GM12878 (cell line): ENCODE results near the gene MRPL16. TPM values are rescaled to one million over a fixed set of nuclear protein-coding genes. Genes with fewer than 3 reads are reported as not detected.

Experiments used
- ATAC-seq: fragments of 200-7000 bp; cut with Tn5 transposase; 3 replicates; pipeline ENCODE4 v1.9.1; 2020; ENCODE audit warnings: mild to moderate bottlenecking, moderate library complexity
- BruUV-seq: library from RNA; stranded (reverse); fragments of 400-500 nt; replicated peaks from 2 replicates; lab custom pipeline; 2021; lab: Mats Ljungman, UMichigan
- CTCF ChIA-PET: fragments of 300-600 bp; sonication (Branson Sonifier 250); formaldehyde crosslinking; extraction: SDS; loops from one replicate; lab custom pipeline; 2021; ENCODE audit warnings: inconsistent platforms; lab: Yijun Ruan, JAX
- POLR2A ChIA-PET: fragments of 350-600 bp; formaldehyde crosslinking; extraction: SDS; loops from one replicate; lab custom pipeline; 2021; ENCODE audit warnings: inconsistent platforms; lab: Charles Lee
- RAD21 ChIA-PET: fragments of 300-600 bp; sonication (Branson Sonifier 250); formaldehyde crosslinking; loops from one replicate; lab custom pipeline; 2023; ENCODE audit warnings: antibody characterized with exemption; ENCODE audit not compliant: unreplicated experiment; lab: Charles Lee
- SMC1A ChIA-PET: fragments of 300-600 bp; sonication (Branson Sonifier 250); formaldehyde crosslinking; loops from one replicate; lab custom pipeline; 2023; ENCODE audit not compliant: unreplicated experiment, uncharacterized antibody; lab: Charles Lee
- DNase-seq: peaks from one replicate; pipeline ENCODE4 v3.0.0-alpha.2; 2011; ENCODE audit warnings: low read depth, low spot score
- FAIRE-seq: peaks from 3 replicates; lab custom pipeline; 2011; peaks lifted over from hg19 to GRCh38; lab: Jason Lieb, UNC
- H2AFZ ChIP-seq: 2 replicates; pipeline ENCODE4 v1.6.0; 2011; ENCODE audit warnings: low read depth, low read length, control low read depth; ENCODE audit not compliant: control insufficient read depth
- H3K27ac ChIP-seq: 2 replicates; pipeline ENCODE4 v1.5.1; 2011; ENCODE audit warnings: control low read depth; ENCODE audit not compliant: control insufficient read depth, insufficient read depth
- H3K27me3 ChIP-seq, 2 experiments: replicated peaks in 1 of 2; 2 replicates each; pipeline versions ENCODE4 v1.6.0 to v1.6.1; 2011; ENCODE audit warnings: low read length in 1 of 2; ENCODE audit not compliant: control insufficient read depth in 2 of 2, insufficient read depth in 2 of 2
- H3K36me3 ChIP-seq, 2 experiments: 2 replicates each; pipeline ENCODE4 v1.5.1; 2011; ENCODE audit warnings: low read length in 1 of 2; ENCODE audit not compliant: control insufficient read depth in 2 of 2, insufficient read depth in 2 of 2
- H3K4me1 ChIP-seq: 2 replicates; pipeline ENCODE4 v1.6.1; 2011; ENCODE audit warnings: mild to moderate bottlenecking, low read length, moderate library complexity, mixed read lengths; ENCODE audit not compliant: control insufficient read depth, insufficient read depth
- H3K4me2 ChIP-seq: 2 replicates; pipeline ENCODE4 v1.6.0; 2011; ENCODE audit warnings: control low read depth; ENCODE audit not compliant: control insufficient read depth, insufficient read depth
- H3K4me3 ChIP-seq: fragments of 200-600 bp; sonication (generic); 2 replicates; pipeline ENCODE4 v1.5.1; 2016
- H3K79me2 ChIP-seq: 2 replicates; pipeline ENCODE4 v1.6.0; 2011; ENCODE audit warnings: low read length; ENCODE audit not compliant: control insufficient read depth, insufficient read depth
- H3K9ac ChIP-seq: 2 replicates; pipeline ENCODE4 v1.8.0; 2011; ENCODE audit warnings: low read length, control low read depth, mixed read lengths; ENCODE audit not compliant: control insufficient read depth, insufficient read depth
- H3K9me3 ChIP-seq: replicated peaks from 3 replicates; pipeline ENCODE4 v1.5.1; 2011; ENCODE audit warnings: mild to moderate bottlenecking, low read length; ENCODE audit not compliant: control insufficient read depth, insufficient read depth
- H4K20me1 ChIP-seq: 2 replicates; pipeline ENCODE4 v1.6.0; 2011; ENCODE audit not compliant: control insufficient read depth, insufficient read depth
- RCOR1 ChIP-seq: conservative IDR thresholded peaks from 2 replicates; pipeline ENCODE4 v1.6.1; 2012; ENCODE audit warnings: low read depth, low read length, improper control_type of control experiment
- SIN3A ChIP-seq: IDR thresholded peaks from 2 replicates; pipeline ENCODE4 v1.6.1; 2012; ENCODE audit warnings: low read depth, low read length, improper control_type of control experiment
- SREBF1 ChIP-seq: IDR thresholded peaks from 2 replicates; pipeline ENCODE4 v1.6.1; 2012; ENCODE audit warnings: mild to moderate bottlenecking, low read length
- USF2 ChIP-seq: IDR thresholded peaks from 2 replicates; pipeline ENCODE4 v1.6.1; 2011; ENCODE audit warnings: low read depth, low read length, improper control_type of control experiment, borderline replicate concordance
- ZSCAN29 ChIP-seq: fragments of 450-650 bp; IDR thresholded peaks from 2 replicates; pipeline ENCODE4 v1.6.1; 2017; ENCODE audit warnings: mild to moderate bottlenecking, moderate library complexity
- WGBS: methylation state at CpG from one replicate; pipeline ENCODE4 v1.1.6; 2016; ENCODE audit warnings: low lambda C conversion rate; ENCODE audit not compliant: insufficient replicate concordance, insufficient coverage; ENCODE audit errors: missing lambda C conversion rate; 5-methylcytosine and 5-hydroxymethylcytosine counted together
- in situ Hi-C: fragments of 300-500 bp; cut with MboI; formaldehyde crosslinking; loops from 9 replicates; pipeline ENCODE4 v1.14.3; 2018; ENCODE audit warnings: mixed read lengths
- intact Hi-C: fragments of 100-400 bp; cut with micrococcal nuclease; formaldehyde crosslinking; loops from one replicate; pipeline ENCODE4 v1.14.2; 2022; ENCODE audit not compliant: unreplicated experiment
- polyA plus RNA-seq, 11 experiments: library from polyadenylated mRNA; depleted of rRNA in 4 of 11; unstranded in 6 of 11; stranded (reverse) in 5 of 11; fragments of >200 nt; fragmentation: Nextera tagmentation in 4 of 11; fragmentation: Illumina TruSeq in 1 of 11; extraction: Ambion mirVana in 4 of 11; extraction: Trizol in 1 of 11; gene quantifications; 1 replicate in 1 of 11; 2 replicates in 10 of 11; pipeline versions ENCODE4 v1.2.1 to v1.2.3, GENCODE V29; 2011 to 2016; ENCODE audit warnings: inconsistent platforms in 2 of 11, missing spikeins in 2 of 11, low read depth in 1 of 11
- total RNA-seq, 4 experiments: library from RNA; depleted of rRNA in 3 of 4; stranded (reverse); fragments of >200 nt in 3 of 4; fragmentation: Illumina TruSeq in 1 of 4; extraction: Trizol in 1 of 4; gene quantifications; 2 replicates each; pipeline versions ENCODE4 v1.2.1 to v1.2.3, GENCODE V29; 2013 to 2021

MRPL16 gene
- total and polyA plus RNA-seq, 10 of the 15 experiments (the other 5 are each of a cell fraction or from before 2014, with no cell fraction given): 38.2 to 167 (median 106) TPM

GRCh38 chr11:59810911-59811259 lies 307 bp upstream of the MRPL16 start (continued):
- TF ChIP-seq SIN3A (0 out of 2 replicates have a peak, but pooled peaks have one; percentile 4), USF2 (no peak)

- DNase-seq: no peak
- H3K4me1 ChIP-seq: no peaks in the 10 kb centered on the region; the same call in 1 of the 2 replicates
- TF ChIP-seq SREBF1 (no peak), RCOR1 (no peak), ZSCAN29 (no peak)
- in situ Hi-C loops: no loop called here
- H3K9me3 ChIP-seq: no peaks in the 10 kb centered on the region
- RAD21 ChIA-PET: no interaction called here
- H4K20me1 ChIP-seq: no peaks in the 10 kb centered on the region
- CTCF ChIA-PET: interaction anchor here (0.8 to 1.0 kb wide), 2 partner anchors 52 to 53 kb away, joined by 3 read pairs; partner anchors contain the start of gene STX3
- peaks cover 12% of the 10 kb centered on the region for H3K79me2 ChIP-seq
- peaks cover 1 to 16% of the 10 kb centered on the region in 2 experiments for H3K36me3 ChIP-seq
- intact Hi-C loops: no loop called here
- no TSS peak for BruUV-seq
- FAIRE-seq: no peak
- H3K27me3 ChIP-seq: no peaks in the 10 kb centered on the region
- no peak overlapping the region for H3K4me2 ChIP-seq
- SMC1A ChIA-PET: interaction anchor here (0.5 to 3.1 kb wide), 2 partner anchors 9 to 53 kb away, joined by 3 to 18 read pairs; partner anchors contain the start of gene STX3
- no peak overlapping the region for H3K4me3 ChIP-seq
- WGBS: 100% methylated on average over 1 of the region's 1 CpG
- H2AFZ ChIP-seq: no peak overlapping the region
- H3K27ac ChIP-seq: no peak overlapping the region
- H3K9ac ChIP-seq: no peak overlapping the region
- POLR2A ChIA-PET: no interaction called here
- no peak for ATAC-seq
Measured at GRCh38 chr11:59807047-59807610, 3.4 kb downstream of the MRPL16 start.
